OCI-LY3 (cell line): ENCODE data around the gene GNA12.

ENCODE experiments used
- CTCF ChIP-seq: fragments of 200-600, 300-600 bp; sonication (generic); IDR thresholded peaks from 2 replicates; pipeline ENCODE4 v1.5.1; 2014; ENCODE audit warnings: antibody characterized with exemption, low read length, low read depth
- EZH2phosphoT487 ChIP-seq: fragments of 200-600 bp; shearing (Covaris generic); IDR thresholded peaks from 2 replicates; pipeline ENCODE4 v1.6.1; 2018; ENCODE audit warnings: antibody characterized with exemption, mixed run types, low read depth

DNA sequence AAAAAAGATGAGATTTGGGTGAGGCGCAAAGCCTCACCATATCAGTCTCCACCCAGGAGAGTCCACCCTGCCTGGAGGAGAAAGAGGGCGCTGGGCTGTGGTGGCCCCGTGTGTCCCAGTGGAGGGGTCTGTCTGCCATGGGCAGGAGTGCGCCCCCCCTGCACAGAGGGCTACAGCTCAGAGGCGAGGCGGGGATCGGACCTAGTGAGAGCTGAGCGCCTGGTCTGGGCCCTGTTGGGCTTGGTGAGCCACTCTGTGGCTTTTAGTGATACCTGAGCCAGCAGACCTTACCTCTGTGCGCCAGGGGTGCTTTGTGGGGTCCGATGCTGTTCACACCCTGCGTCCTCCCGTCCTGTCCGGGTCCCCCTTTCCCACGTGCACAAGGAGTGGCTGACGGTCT, 25.9 kb upstream of the GNA12 start:
- TF ChIP-seq CTCF (no peak), EZH2phosphoT487 (no peak)
